ENCODE measurements around the gene IGFLR1.
A peak's percentile ranks its signal among the peaks of the same experiment; 100 is the strongest.

Gene IGFLR1

DNA sequence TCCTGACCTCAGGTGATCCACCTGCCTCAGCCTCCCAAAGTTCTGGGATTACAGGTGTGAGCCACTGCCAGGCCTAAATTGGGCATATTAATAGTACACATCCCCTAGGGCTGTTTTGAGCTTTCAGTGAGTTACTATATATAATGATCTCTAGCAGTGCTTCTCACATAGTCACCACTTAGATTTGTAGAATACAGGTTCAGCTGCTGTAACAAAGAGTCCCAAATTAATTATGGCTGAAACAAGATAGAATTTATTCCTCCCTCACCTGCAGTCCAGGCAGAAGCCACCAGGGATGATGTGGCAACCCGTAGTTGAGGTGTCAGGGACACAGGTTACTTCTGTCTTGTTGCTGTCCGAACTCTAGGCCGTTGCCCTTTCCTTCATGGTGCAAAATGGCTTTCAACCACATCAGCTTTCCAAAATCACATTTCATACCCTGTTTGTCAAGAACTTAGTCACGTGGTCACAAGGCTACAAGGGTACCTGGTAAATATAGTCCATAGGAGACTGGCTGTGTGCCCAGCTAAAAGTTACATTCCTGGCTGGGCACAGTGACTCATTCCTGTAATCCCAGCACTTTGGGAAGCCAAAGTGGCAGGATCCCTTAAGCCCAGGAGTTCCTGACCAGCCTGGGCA lies 18.6 kb upstream of the IGFLR1 start:
- no peak for TF ChIP-seq FOXM1 (IDR thresholded peaks at IDR 0.05; ENCODE audit: borderline replicate concordance)
- no peak for TF ChIP-seq BHLHE40 (IDR thresholded peaks at IDR 0.05; ENCODE audit: borderline replicate concordance)
- TF ChIP-seq ARNT (IDR thresholded peaks at IDR 0.05), result no peak
- TF ChIP-seq PKNOX1 (IDR thresholded peaks at IDR 0.05), result no peak
- TF ChIP-seq L3MBTL2 (conservative IDR thresholded peaks at IDR 0.05), result no peak
- TF ChIP-seq SUZ12 (IDR thresholded peaks at IDR 0.05), result no peak
- TF ChIP-seq TARDBP (IDR thresholded peaks at IDR 0.05), result no peak
- TF ChIP-seq CTBP1 (IDR thresholded peaks at IDR 0.05; ENCODE audit: borderline replicate concordance), result no peak
- TF ChIP-seq ELF4 (IDR thresholded peaks at IDR 0.05), result no peak
- no peak for TF ChIP-seq NFRKB (IDR thresholded peaks at IDR 0.05)
- POLR2A ChIA-PET, result no interaction called here
- CTCF ChIA-PET, result no interaction called here
- DNase-seq (ENCODE audit: extremely low spot score), result no peak

DNA sequence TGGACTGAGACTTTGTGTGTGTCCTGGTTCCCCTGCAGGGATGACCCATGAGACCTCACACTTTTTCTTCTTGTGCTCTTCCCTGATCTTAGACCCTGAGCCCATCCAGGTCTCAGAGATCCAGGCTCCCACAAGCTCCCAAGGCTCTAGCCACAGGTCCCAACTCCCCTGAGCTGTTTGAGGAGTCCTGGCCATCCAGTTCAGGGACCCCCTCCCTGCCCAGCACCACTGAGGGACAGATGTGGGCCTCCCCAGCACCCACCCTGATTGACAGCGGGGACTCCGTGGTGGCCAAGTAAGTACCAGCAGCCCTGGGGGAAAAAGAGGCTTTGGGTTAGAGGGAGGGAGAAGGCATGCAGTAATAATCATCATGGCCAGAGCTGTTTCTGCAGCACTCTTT lies 17.4 kb upstream of the IGFLR1 start:
- TF ChIP-seq SUZ12 (IDR thresholded peaks at IDR 0.05) (no peak), FOXK2 (IDR thresholded peaks at IDR 0.05) (no peak), ELF4 (IDR thresholded peaks at IDR 0.05) (no peak), LEF1 (IDR thresholded peaks at IDR 0.05; ENCODE audit: borderline replicate concordance) (no peak), HDGF (IDR thresholded peaks at IDR 0.05; ENCODE audit: borderline replicate concordance) (no peak)
- ChIA-PET CTCF (no interaction called here), POLR2A (interaction anchor here (1.1 kb wide), 1 partner anchor 12 kb away, joined by 3 read pairs; the partner anchor contains the start of gene LIN37)
- DNase-seq (ENCODE audit: extremely low spot score), result no peak

- TF ChIP-seq TARDBP (IDR thresholded peaks at IDR 0.05) (no peak), ELF4 (IDR thresholded peaks at IDR 0.05) (peak; percentile 34), PKNOX1 (IDR thresholded peaks at IDR 0.05) (peak; percentile 99), FOXM1 (IDR thresholded peaks at IDR 0.05; ENCODE audit: borderline replicate concordance) (no peak), SUZ12 (IDR thresholded peaks at IDR 0.05) (no peak; the same call in none of the 2 replicates), FOXK2 (IDR thresholded peaks at IDR 0.05) (no peak), SP1 (IDR thresholded peaks at IDR 0.05) (no peak), ZNF384 (IDR thresholded peaks at IDR 0.05) (no peak), L3MBTL2 (conservative IDR thresholded peaks at IDR 0.05) (peak; percentile 26; the same call in 1 of the 2 replicates), BHLHE40 (IDR thresholded peaks at IDR 0.05; ENCODE audit: borderline replicate concordance) (no peak), NFRKB (IDR thresholded peaks at IDR 0.05) (no peak), FOXA1 (IDR thresholded peaks at IDR 0.05) (no peak), CTBP1 (IDR thresholded peaks at IDR 0.05; ENCODE audit: borderline replicate concordance) (no peak), HDGF (IDR thresholded peaks at IDR 0.05; ENCODE audit: borderline replicate concordance) (no peak), ARNT (IDR thresholded peaks at IDR 0.05) (no peak), LEF1 (IDR thresholded peaks at IDR 0.05; ENCODE audit: borderline replicate concordance) (0 out of 2 replicates have a peak, but pooled peaks have one; percentile 25)
- ChIA-PET CTCF (interaction anchor here (1.0 kb wide), 1 partner anchor 17 kb away, joined by 3 read pairs; no protein-coding TSS in a partner anchor), POLR2A (interaction anchor here (1.3 to 2.5 kb wide), 5 partner anchors 10 to 56 kb away, joined by 3 to 33 read pairs (median 8); partner anchors contain the start of genes LIN37, PSENEN and U2AF1L4)
- DNase-seq (ENCODE audit: extremely low spot score), result peak; percentile 97
Observed at GRCh38 chr19:35757749-35758608, 15.7 kb upstream of the IGFLR1 start, which contains the start of gene PROSER3. PROSER3 (plus strand) TSS chr19:35758176; CDS start chr19:35758216, 40 bp downstream.

DNA sequence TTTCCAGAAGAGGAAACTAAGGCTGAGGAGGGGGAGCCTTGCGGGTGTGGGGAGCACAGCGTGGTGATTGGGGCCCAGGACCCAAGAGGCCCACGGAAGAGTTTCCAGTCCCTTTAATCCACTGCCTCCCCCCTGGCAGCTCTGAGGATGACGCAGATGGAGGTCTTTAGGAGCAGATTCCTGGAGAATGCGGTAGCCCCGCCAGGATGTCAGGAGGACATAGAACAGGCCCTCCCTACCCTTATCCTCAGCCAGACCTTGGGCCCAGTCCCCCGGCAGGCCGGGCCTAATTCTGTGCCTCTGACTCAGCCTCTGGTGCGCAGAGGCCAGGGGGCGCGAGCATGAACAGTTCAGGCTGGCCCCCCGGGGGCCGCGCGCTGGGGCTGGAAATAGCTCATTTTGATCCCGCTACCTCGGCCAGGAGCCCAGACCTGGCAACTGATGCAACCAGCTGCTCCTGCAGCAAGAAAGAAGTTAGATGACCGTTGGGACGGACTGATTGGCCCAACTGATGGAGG lies 15.0 kb upstream of the IGFLR1 start:
- ChIA-PET POLR2A (interaction anchor here (1.3 to 2.5 kb wide), 5 partner anchors 9 to 55 kb away, joined by 3 to 33 read pairs (median 8); partner anchors contain the start of genes LIN37, PSENEN and U2AF1L4), CTCF (interaction anchor here (1.0 kb wide), 1 partner anchor 17 kb away, joined by 3 read pairs; no protein-coding TSS in a partner anchor)
- peak; percentile 39 for DNase-seq (ENCODE audit: extremely low spot score)
- TF ChIP-seq ELF4 (IDR thresholded peaks at IDR 0.05) (no peak), SP1 (IDR thresholded peaks at IDR 0.05) (no peak), HDGF (IDR thresholded peaks at IDR 0.05; ENCODE audit: borderline replicate concordance) (no peak), FOXM1 (IDR thresholded peaks at IDR 0.05; ENCODE audit: borderline replicate concordance) (no peak), ZNF384 (IDR thresholded peaks at IDR 0.05) (no peak)

- ChIA-PET POLR2A (interaction anchor here (1.3 to 2.5 kb wide), 5 partner anchors 9 to 54 kb away, joined by 3 to 33 read pairs (median 8); partner anchors contain the start of genes LIN37, PSENEN and U2AF1L4), CTCF (interaction anchor here (1.0 kb wide), 1 partner anchor 16 kb away, joined by 3 read pairs; no protein-coding TSS in a partner anchor)
- DNase-seq (ENCODE audit: extremely low spot score), result no peak
- TF ChIP-seq CTBP1 (IDR thresholded peaks at IDR 0.05; ENCODE audit: borderline replicate concordance) (no peak), BHLHE40 (IDR thresholded peaks at IDR 0.05; ENCODE audit: borderline replicate concordance) (no peak), FOXA1 (IDR thresholded peaks at IDR 0.05) (no peak), FOXK2 (IDR thresholded peaks at IDR 0.05) (no peak), ARNT (IDR thresholded peaks at IDR 0.05) (no peak)
Observed at GRCh38 chr19:35756377-35757230, 14.4 kb upstream of the IGFLR1 start, which contains the start of gene HSPB6. HSPB6 (minus strand) TSS chr19:35757029; CDS start chr19:35757008, 21 bp downstream.

Measured in HEK293T (cell line).